Measurements from ENCODE around the gene MPPED1.

- TF ChIP-seq YY1 (IDR thresholded peaks at IDR 0.05; ENCODE audit: low read depth) (no peak), TEAD4 (IDR thresholded peaks at IDR 0.05) (no peak), ZBTB7A (IDR thresholded peaks at IDR 0.05; ENCODE audit: low read depth) (no peak), RAD21 (IDR thresholded peaks at IDR 0.05; ENCODE audit: low read depth) (no peak), EP300 (IDR thresholded peaks at IDR 0.05; ENCODE audit: borderline replicate concordance) (no peak), REST (IDR thresholded peaks at IDR 0.05; ENCODE audit: low read depth) (no peak), CEBPB (IDR thresholded peaks at IDR 0.05) (no peak), TCF12 (IDR thresholded peaks at IDR 0.05; ENCODE audit: low read depth) (no peak), NFIC (IDR thresholded peaks at IDR 0.05) (no peak), EGR1 (IDR thresholded peaks at IDR 0.05) (no peak), TAF1 (IDR thresholded peaks at IDR 0.05; ENCODE audit: low read depth) (no peak), FOXM1 (IDR thresholded peaks at IDR 0.05; ENCODE audit: borderline replicate concordance, low read depth) (no peak), USF1 (IDR thresholded peaks at IDR 0.05) (no peak)
- TF ChIP-seq, protein P1, sequence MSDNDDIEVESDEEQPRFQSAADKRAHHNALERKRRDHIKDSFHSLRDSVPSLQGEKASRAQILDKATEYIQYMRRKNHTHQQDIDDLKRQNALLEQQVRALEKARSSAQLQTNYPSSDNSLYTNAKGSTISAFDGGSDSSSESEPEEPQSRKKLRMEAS (IDR thresholded peaks at IDR 0.05): no peak
Observed at GRCh38 chr22:43421046-43421665, 9.3 kb downstream of the MPPED1 start.
